Liver (tissue), 9 donors: ENCODE data around the gene GALNTL6. TPM values are rescaled to one million over a fixed set of nuclear protein-coding genes. Genes with fewer than 3 reads are reported as not detected.

Experiments
- DNase-seq: peaks from one replicate; pipeline ENCODE4 v3.0.0-alpha.2; 2017; ENCODE audit warnings: low spot score
- H3K27ac ChIP-seq, 2 donors: one replicate each; pipeline ENCODE4 v1.7.0; 2013; ENCODE audit warnings: inconsistent platforms in 2 of 2, low read length in 2 of 2, control low read depth in 1 of 2, low read depth in 1 of 2, mild to moderate bottlenecking in 1 of 2
- H3K27me3 ChIP-seq, 4 donors: one replicate each; pipeline versions ENCODE4 v1.6.1 to v1.7.0; 2013; ENCODE audit warnings: low read length in 3 of 4, inconsistent platforms in 1 of 4, mild to moderate bottlenecking in 1 of 4, moderate library complexity in 1 of 4; ENCODE audit not compliant: control insufficient read depth in 4 of 4, insufficient read depth in 4 of 4
- H3K36me3 ChIP-seq, 4 donors: one replicate each; pipeline versions ENCODE4 v1.6.1 to v1.7.0; 2013; ENCODE audit warnings: low read length in 3 of 4, mild to moderate bottlenecking in 3 of 4, low read depth in 1 of 4, moderate library complexity in 1 of 4; ENCODE audit not compliant: control insufficient read depth in 4 of 4, insufficient read depth in 3 of 4
- H3K4me1 ChIP-seq, 4 donors: one replicate each; pipeline versions ENCODE4 v1.6.1 to v1.7.0; 2013; ENCODE audit warnings: low read length in 3 of 4, mild to moderate bottlenecking in 3 of 4, moderate library complexity in 1 of 4; ENCODE audit not compliant: control insufficient read depth in 4 of 4, insufficient read depth in 4 of 4
- H3K4me3 ChIP-seq, 3 donors: one replicate each; pipeline versions ENCODE4 v1.6.1 to v1.7.0; 2013; ENCODE audit warnings: low read length in 3 of 3, control low read depth in 1 of 3, low read depth in 1 of 3, mild to moderate bottlenecking in 1 of 3
- H3K9ac ChIP-seq, 2 donors: one replicate each; pipeline ENCODE4 v1.7.0; 2013; ENCODE audit warnings: low read length in 2 of 2, mild to moderate bottlenecking in 2 of 2, moderate library complexity in 2 of 2, control low read depth in 1 of 2, low read depth in 1 of 2
- H3K9me3 ChIP-seq, 4 donors: one replicate each; pipeline versions ENCODE4 v1.6.1 to v1.7.0; 2013; ENCODE audit warnings: low read length in 3 of 4; ENCODE audit not compliant: control insufficient read depth in 4 of 4
- CTCF ChIP-seq: fragments of 150-350 bp; IDR thresholded peaks from 2 replicates; pipeline ENCODE4 v1.5.1; 2017; ENCODE audit warnings: improper control_type of control experiment, low read depth, low read length; ENCODE audit not compliant: missing input control
- EGR1 ChIP-seq, 2 donors: IDR thresholded peaks; 2 replicates each; pipeline ENCODE4 v1.6.1; 2016 to 2018; ENCODE audit warnings: antibody characterized with exemption in 2 of 2, low read depth in 2 of 2
- FOXA1 ChIP-seq: IDR thresholded peaks from 2 replicates; pipeline ENCODE4 v1.6.1; 2016; ENCODE audit warnings: antibody characterized with exemption
- FOXA2 ChIP-seq: IDR thresholded peaks from 2 replicates; pipeline ENCODE4 v1.6.1; 2016; ENCODE audit warnings: antibody characterized with exemption
- HNF4G ChIP-seq: IDR thresholded peaks from 2 replicates; pipeline ENCODE4 v1.6.1; 2016; ENCODE audit warnings: antibody characterized with exemption
- JUND ChIP-seq, 2 donors: IDR thresholded peaks; 2 replicates each; pipeline ENCODE4 v1.6.1; 2016; ENCODE audit warnings: antibody characterized with exemption in 2 of 2
- RAD21 ChIP-seq, 2 donors: IDR thresholded peaks; 2 replicates each; pipeline ENCODE4 v1.6.1; 2016; ENCODE audit warnings: antibody characterized with exemption in 2 of 2, mild to moderate bottlenecking in 2 of 2
- RXRA ChIP-seq, 2 donors: IDR thresholded peaks; 2 replicates each; pipeline ENCODE4 v1.6.1; 2017 to 2018; ENCODE audit warnings: antibody characterized with exemption in 2 of 2, mild to moderate bottlenecking in 1 of 2
- SP1 ChIP-seq: IDR thresholded peaks from 2 replicates; pipeline ENCODE4 v1.6.1; 2018; ENCODE audit warnings: antibody characterized with exemption, mild to moderate bottlenecking
- TAF1 ChIP-seq: conservative IDR thresholded peaks from 2 replicates; pipeline ENCODE4 v1.6.1; 2016; ENCODE audit warnings: antibody characterized with exemption, mild to moderate bottlenecking
- WGBS: extraction: QIAGEN DNeasy Blood & Tissue Kit; methylation state at CpG from one replicate; pipeline ENCODE4 v1.1.7; 2013; 5-methylcytosine and 5-hydroxymethylcytosine counted together
- polyA plus RNA-seq, 2 donors: library from polyadenylated mRNA; stranded (reverse) in 1 of 2; unstranded in 1 of 2; fragments of 200-250 nt in 1 of 2; fragments of >200 nt in 1 of 2; fragmentation: Nextera tagmentation in 1 of 2; extraction: Ambion mirVana in 1 of 2; gene quantifications; one replicate each; pipeline versions ENCODE4 v1.2.1 to v1.2.3, GENCODE V29; 2013 to 2015
- total RNA-seq, 2 donors: library from RNA; depleted of rRNA; stranded (reverse); fragments of >200 nt; gene quantifications; one replicate each; pipeline ENCODE4 v1.2.3, GENCODE V29; 2014
- TF ChIP-seq, protein P1 (sequence below): IDR thresholded peaks from 2 replicates; pipeline ENCODE4 v1.6.1; 2016; ENCODE audit warnings: antibody characterized with exemption
- TF ChIP-seq, protein P2 (sequence below): IDR thresholded peaks from 2 replicates; pipeline ENCODE4 v1.6.1; 2016; ENCODE audit warnings: antibody characterized with exemption, mild to moderate bottlenecking
- donor health status: healthy.
- donor health status: healthy.
- donor health status: healthy.
- donor health status: healthy.
- donor health status: healthy.

Gene GALNTL6
- total and polyA plus RNA-seq, 4 donors, result 0.06 to 0.08 TPM; not detected in 2

DNA sequence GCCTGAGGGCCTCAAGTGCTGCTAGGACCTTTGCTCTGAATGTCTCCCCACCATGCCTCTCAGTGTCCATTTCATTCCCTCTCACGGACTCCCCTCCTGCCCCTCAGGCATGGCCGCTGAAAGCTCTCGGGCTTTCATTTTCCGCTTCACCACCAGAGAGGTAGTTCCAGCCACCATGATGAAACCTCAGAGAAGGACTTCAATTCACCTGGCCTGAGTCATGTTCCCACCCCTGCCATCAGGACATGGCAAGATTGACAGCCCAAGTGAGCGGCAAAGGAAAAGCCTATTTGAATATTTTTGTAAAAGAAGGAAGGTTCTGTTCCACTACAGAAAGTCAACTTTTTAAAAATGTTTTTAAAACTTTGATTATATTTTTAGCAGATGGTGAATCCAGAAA is 1106.1 kb downstream of the GALNTL6 start:
- 97% methylated on average over 5 of the region's 5 CpGs for WGBS
- H3K9ac ChIP-seq, result no peak overlapping the region
- no peaks in the 10 kb centered on the region for H3K4me1 ChIP-seq
- H3K27me3 ChIP-seq, result peaks cover 0 to 2% (median 0%) of the 10 kb centered on the region in 4 donors
- H3K9me3 ChIP-seq, result no peaks in the 10 kb centered on the region
- H3K36me3 ChIP-seq, result no peaks in the 10 kb centered on the region
- TF ChIP-seq CTCF (no peak), FOXA2 (no peak), RXRA (IDR thresholded peaks at IDR 0.05) (no peak), RAD21 (IDR thresholded peaks at IDR 0.05) (no peak), EGR1 (IDR thresholded peaks at IDR 0.05; ENCODE audit: low read depth in 2 of 2) (no peak), FOXA1 (no peak), SP1 (no peak)
- H3K4me3 ChIP-seq, result no peak overlapping the region
- DNase-seq, result no peak
- H3K27ac ChIP-seq, result no peak overlapping the region

DNA sequence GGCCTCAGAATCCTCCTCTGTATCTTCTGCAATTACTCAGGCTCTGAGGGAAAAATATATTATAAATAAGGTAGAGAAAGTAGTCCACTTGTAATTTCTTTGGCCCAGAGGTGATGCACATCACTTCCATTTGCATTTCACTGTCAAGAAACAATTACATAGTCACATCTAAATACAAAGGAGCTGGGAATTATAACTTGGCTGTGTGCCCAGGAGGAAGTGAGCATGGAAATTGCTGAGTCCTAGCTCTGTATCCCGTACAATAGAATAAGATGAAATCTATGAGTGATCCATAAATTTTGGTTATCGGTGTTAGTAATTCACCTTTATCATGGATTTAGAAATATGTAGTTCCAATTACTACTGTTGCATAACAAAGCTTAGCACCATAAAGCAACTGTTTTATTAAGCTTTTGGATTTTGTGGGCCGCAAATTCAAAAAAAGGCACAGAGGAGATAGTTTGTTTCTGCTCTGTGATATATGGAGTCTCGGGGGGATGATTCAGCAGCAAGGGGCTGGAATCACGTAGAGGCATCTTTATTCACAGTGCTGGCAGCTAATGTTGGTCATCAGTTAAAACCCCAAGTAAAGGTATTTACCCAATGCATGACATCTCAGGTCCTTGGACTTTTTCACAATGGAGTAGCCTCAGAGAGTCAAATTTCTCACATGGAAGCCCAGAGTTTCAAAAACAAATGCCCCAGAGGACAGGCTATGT is 1114.1 kb downstream of the GALNTL6 start:
- no peak for DNase-seq
- Histone ChIP-seq H3K27me3 (peaks cover 0 to 4% (median 0%) of the 10 kb centered on the region in 4 donors), H3K4me3 (no peak overlapping the region), H3K9ac (no peak overlapping the region), H3K27ac (no peak overlapping the region), H3K9me3 (no peaks in the 10 kb centered on the region), H3K4me1 (no peaks in the 10 kb centered on the region), H3K36me3 (no peaks in the 10 kb centered on the region)
- 86% methylated on average over 5 of the region's 5 CpGs for WGBS
- no peak for TF ChIP-seq RXRA (IDR thresholded peaks at IDR 0.05)
- TF ChIP-seq EGR1 (IDR thresholded peaks at IDR 0.05; ENCODE audit: low read depth in 2 of 2), result no peak
- no peak for TF ChIP-seq JUND (IDR thresholded peaks at IDR 0.05)

DNA sequence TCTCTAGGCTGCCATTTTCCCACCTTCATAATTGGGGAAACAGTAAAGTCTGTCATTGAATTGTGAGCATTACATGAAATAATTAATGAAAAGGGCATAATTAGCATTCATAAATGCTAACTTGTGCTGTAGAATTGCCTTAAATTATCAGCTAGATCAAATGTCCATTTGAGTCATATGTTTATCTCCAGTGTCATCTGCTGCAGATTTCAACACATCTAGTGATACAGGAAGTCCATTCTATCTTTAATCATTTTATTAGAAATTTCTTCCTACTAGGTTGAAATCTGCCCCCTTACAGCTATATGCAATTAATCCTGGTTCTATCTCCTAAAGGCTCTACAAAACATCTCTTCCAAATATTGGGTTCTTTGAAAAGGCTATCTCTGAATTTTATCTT is 1115.1 kb downstream of the GALNTL6 start:
- Histone ChIP-seq H3K4me1 (no peaks in the 10 kb centered on the region), H3K36me3 (no peaks in the 10 kb centered on the region), H3K9me3 (no peaks in the 10 kb centered on the region), H3K27ac (no peak overlapping the region), H3K4me3 (no peak overlapping the region), H3K27me3 (peaks cover 0 to 4% (median 0%) of the 10 kb centered on the region in 4 donors), H3K9ac (no peak overlapping the region)
- no peak for DNase-seq
- no peak for TF ChIP-seq SP1
- TF ChIP-seq TAF1, result no peak
- no peak for TF ChIP-seq RXRA (IDR thresholded peaks at IDR 0.05)
- no peak for TF ChIP-seq HNF4G
- no peak for TF ChIP-seq FOXA2
- TF ChIP-seq RAD21 (IDR thresholded peaks at IDR 0.05), result no peak
- TF ChIP-seq, protein P1, sequence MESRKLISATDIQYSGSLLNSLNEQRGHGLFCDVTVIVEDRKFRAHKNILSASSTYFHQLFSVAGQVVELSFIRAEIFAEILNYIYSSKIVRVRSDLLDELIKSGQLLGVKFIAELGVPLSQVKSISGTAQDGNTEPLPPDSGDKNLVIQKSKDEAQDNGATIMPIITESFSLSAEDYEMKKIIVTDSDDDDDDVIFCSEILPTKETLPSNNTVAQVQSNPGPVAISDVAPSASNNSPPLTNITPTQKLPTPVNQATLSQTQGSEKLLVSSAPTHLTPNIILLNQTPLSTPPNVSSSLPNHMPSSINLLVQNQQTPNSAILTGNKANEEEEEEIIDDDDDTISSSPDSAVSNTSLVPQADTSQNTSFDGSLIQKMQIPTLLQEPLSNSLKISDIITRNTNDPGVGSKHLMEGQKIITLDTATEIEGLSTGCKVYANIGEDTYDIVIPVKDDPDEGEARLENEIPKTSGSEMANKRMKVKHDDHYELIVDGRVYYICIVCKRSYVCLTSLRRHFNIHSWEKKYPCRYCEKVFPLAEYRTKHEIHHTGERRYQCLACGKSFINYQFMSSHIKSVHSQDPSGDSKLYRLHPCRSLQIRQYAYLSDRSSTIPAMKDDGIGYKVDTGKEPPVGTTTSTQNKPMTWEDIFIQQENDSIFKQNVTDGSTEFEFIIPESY, result no peak
- TF ChIP-seq, protein P2, sequence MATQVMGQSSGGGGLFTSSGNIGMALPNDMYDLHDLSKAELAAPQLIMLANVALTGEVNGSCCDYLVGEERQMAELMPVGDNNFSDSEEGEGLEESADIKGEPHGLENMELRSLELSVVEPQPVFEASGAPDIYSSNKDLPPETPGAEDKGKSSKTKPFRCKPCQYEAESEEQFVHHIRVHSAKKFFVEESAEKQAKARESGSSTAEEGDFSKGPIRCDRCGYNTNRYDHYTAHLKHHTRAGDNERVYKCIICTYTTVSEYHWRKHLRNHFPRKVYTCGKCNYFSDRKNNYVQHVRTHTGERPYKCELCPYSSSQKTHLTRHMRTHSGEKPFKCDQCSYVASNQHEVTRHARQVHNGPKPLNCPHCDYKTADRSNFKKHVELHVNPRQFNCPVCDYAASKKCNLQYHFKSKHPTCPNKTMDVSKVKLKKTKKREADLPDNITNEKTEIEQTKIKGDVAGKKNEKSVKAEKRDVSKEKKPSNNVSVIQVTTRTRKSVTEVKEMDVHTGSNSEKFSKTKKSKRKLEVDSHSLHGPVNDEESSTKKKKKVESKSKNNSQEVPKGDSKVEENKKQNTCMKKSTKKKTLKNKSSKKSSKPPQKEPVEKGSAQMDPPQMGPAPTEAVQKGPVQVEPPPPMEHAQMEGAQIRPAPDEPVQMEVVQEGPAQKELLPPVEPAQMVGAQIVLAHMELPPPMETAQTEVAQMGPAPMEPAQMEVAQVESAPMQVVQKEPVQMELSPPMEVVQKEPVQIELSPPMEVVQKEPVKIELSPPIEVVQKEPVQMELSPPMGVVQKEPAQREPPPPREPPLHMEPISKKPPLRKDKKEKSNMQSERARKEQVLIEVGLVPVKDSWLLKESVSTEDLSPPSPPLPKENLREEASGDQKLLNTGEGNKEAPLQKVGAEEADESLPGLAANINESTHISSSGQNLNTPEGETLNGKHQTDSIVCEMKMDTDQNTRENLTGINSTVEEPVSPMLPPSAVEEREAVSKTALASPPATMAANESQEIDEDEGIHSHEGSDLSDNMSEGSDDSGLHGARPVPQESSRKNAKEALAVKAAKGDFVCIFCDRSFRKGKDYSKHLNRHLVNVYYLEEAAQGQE, result no peak
